Neuron (in vitro differentiated cells): Measurements from ENCODE around the gene IGDCC3.
A peak's percentile ranks its signal among the peaks of the same experiment; 100 is the strongest.
"Not testable (repeated sequence)": the region's sequence is repeated elsewhere in the genome, so short reads cannot be mapped to it uniquely, and the experiment has no call there.

Experiments
- H2AFZ ChIP-seq: one replicate; pipeline ENCODE4 v1.6.1; 2013; ENCODE audit warnings: low read depth, mild to moderate bottlenecking, inconsistent platforms, low read length, moderate library complexity
- H3K27me3 ChIP-seq: one replicate; pipeline ENCODE4 v1.6.1; 2013; ENCODE audit warnings: low read length; ENCODE audit not compliant: insufficient read depth
- H3K36me3 ChIP-seq: one replicate; pipeline ENCODE4 v1.6.1; 2013; ENCODE audit warnings: low read length; ENCODE audit not compliant: insufficient read depth
- H3K4me1 ChIP-seq: one replicate; pipeline ENCODE4 v1.6.1; 2013; ENCODE audit warnings: low read length; ENCODE audit not compliant: insufficient read depth
- H3K4me3 ChIP-seq: 2 replicates; pipeline ENCODE4 v1.5.1; 2013; ENCODE audit warnings: mild to moderate bottlenecking, low read length, moderate library complexity
- H3K9me3 ChIP-seq: one replicate; pipeline ENCODE4 v1.6.1; 2013; ENCODE audit warnings: low read length

Gene IGDCC3

GRCh38 chr15:65368302-65369211 lies 9.2 kb downstream of the IGDCC3 start:
- Histone ChIP-seq H3K4me3 (peak overlapping the region; percentile 10), H3K36me3 (peaks cover 62% of the 10 kb centered on the region)

GRCh38 chr15:65366122-65366892 lies 11.5 kb downstream of the IGDCC3 start:
- no peaks in the 10 kb centered on the region for H3K27me3 ChIP-seq
- peaks cover 55% of the 10 kb centered on the region for H3K36me3 ChIP-seq
- H3K4me1 ChIP-seq, result peaks cover 59% of the 10 kb centered on the region
- no peak overlapping the region for H3K4me3 ChIP-seq
- no peak overlapping the region for H2AFZ ChIP-seq
- H3K9me3 ChIP-seq, result no peaks in the 10 kb centered on the region

More at GRCh38 chr15:65368302-65369211, 9.2 kb downstream of the IGDCC3 start:
- peaks cover 76% of the 10 kb centered on the region for H3K4me1 ChIP-seq
- no peaks in the 10 kb centered on the region for H3K9me3 ChIP-seq
- H3K27me3 ChIP-seq, result no peaks in the 10 kb centered on the region
- no peak overlapping the region for H2AFZ ChIP-seq

- Histone ChIP-seq H3K36me3 (peaks cover 52% of the 10 kb centered on the region), H3K27me3 (no peaks in the 10 kb centered on the region), H3K9me3 (no peaks in the 10 kb centered on the region), H3K4me3 (no peak overlapping the region), H3K4me1 (peaks cover 55% of the 10 kb centered on the region), H2AFZ (no peak overlapping the region)
These were observed 12.6 kb downstream of the IGDCC3 start for GRCh38 chr15:65365229-65365628.

GRCh38 chr15:65363766-65364165 lies 14.0 kb downstream of the IGDCC3 start:
- no peaks in the 10 kb centered on the region for H3K27me3 ChIP-seq
- no peaks in the 10 kb centered on the region for H3K9me3 ChIP-seq
- peaks cover 60% of the 10 kb centered on the region for H3K36me3 ChIP-seq
- peaks cover 40% of the 10 kb centered on the region for H3K4me1 ChIP-seq
- H2AFZ ChIP-seq, result no peak overlapping the region
- no peak overlapping the region for H3K4me3 ChIP-seq

- Histone ChIP-seq H3K27me3 (no peaks in the 10 kb centered on the region), H2AFZ (no peak overlapping the region), H3K4me3 (no peak overlapping the region), H3K9me3 (no peaks in the 10 kb centered on the region), H3K4me1 (peaks cover 35% of the 10 kb centered on the region), H3K36me3 (peaks cover 63% of the 10 kb centered on the region)
These were observed 14.5 kb downstream of the IGDCC3 start for GRCh38 chr15:65363306-65363705.

- Histone ChIP-seq H3K27me3 (no peaks in the 10 kb centered on the region), H2AFZ (no peak overlapping the region), H3K4me1 (peaks cover 31% of the 10 kb centered on the region), H3K9me3 (no peaks in the 10 kb centered on the region), H3K36me3 (peaks cover 64% of the 10 kb centered on the region), H3K4me3 (no peak overlapping the region)
These were observed 15.3 kb downstream of the IGDCC3 start for GRCh38 chr15:65362491-65362890.

- H2AFZ ChIP-seq, result no peak overlapping the region
- H3K4me1 ChIP-seq, result peaks cover 36% of the 10 kb centered on the region
- peaks cover 64% of the 10 kb centered on the region for H3K36me3 ChIP-seq
- H3K27me3 ChIP-seq, result no peaks in the 10 kb centered on the region
- no peaks in the 10 kb centered on the region for H3K9me3 ChIP-seq
- no peak overlapping the region for H3K4me3 ChIP-seq
These were observed 15.9 kb downstream of the IGDCC3 start for GRCh38 chr15:65361708-65362459.

- Histone ChIP-seq H3K36me3 (peaks cover 57% of the 10 kb centered on the region), H2AFZ (no peak overlapping the region), H3K9me3 (no peaks in the 10 kb centered on the region), H3K4me1 (peaks cover 36% of the 10 kb centered on the region), H3K27me3 (no peaks in the 10 kb centered on the region), H3K4me3 (no peak overlapping the region)
These were observed 17.3 kb downstream of the IGDCC3 start for GRCh38 chr15:65360506-65360905.

GRCh38 chr15:65355988-65356353 lies 21.8 kb downstream of the IGDCC3 start:
- Histone ChIP-seq H3K4me1 (peaks cover 29% of the 10 kb centered on the region), H3K9me3 (no peaks in the 10 kb centered on the region), H3K4me3 (peak overlapping the region; percentile 36), H2AFZ (no peak overlapping the region), H3K27me3 (no peaks in the 10 kb centered on the region), H3K36me3 (peaks cover 20% of the 10 kb centered on the region)

GRCh38 chr15:65355173-65355987 lies 22.4 kb downstream of the IGDCC3 start:
- Histone ChIP-seq H3K9me3 (no peaks in the 10 kb centered on the region), H3K4me3 (peak overlapping the region; percentile 36), H3K36me3 (peaks cover 20% of the 10 kb centered on the region), H3K4me1 (peaks cover 29% of the 10 kb centered on the region), H2AFZ (no peak overlapping the region), H3K27me3 (no peaks in the 10 kb centered on the region)

GRCh38 chr15:65354835-65355172 lies 23.0 kb downstream of the IGDCC3 start:
- no peak overlapping the region for H2AFZ ChIP-seq
- peak overlapping the region; percentile 4 for H3K4me3 ChIP-seq

GRCh38 chr15:65351972-65352371 lies 25.8 kb downstream of the IGDCC3 start:
- peaks cover 22% of the 10 kb centered on the region for H3K4me1 ChIP-seq
- H3K4me3 ChIP-seq, result not testable (repeated sequence)
- H3K36me3 ChIP-seq, result peaks cover 17% of the 10 kb centered on the region

More at GRCh38 chr15:65354835-65355172, 23.0 kb downstream of the IGDCC3 start:
- Histone ChIP-seq H3K36me3 (peaks cover 17% of the 10 kb centered on the region), H3K9me3 (no peaks in the 10 kb centered on the region), H3K4me1 (peaks cover 29% of the 10 kb centered on the region), H3K27me3 (no peaks in the 10 kb centered on the region)

More at GRCh38 chr15:65351972-65352371, 25.8 kb downstream of the IGDCC3 start:
- H3K27me3 ChIP-seq, H3K9me3 ChIP-seq, H2AFZ ChIP-seq: not testable (repeated sequence)
